Nephron (organoid): ENCODE data around the gene HLA-DOA.

Experiments used
- H3K27ac Mint-ChIP-seq, 3 experiments: 2 replicates each; pipeline ENCODE4 v1.8.0; 2020; ENCODE audit warnings: mixed read lengths in 3 of 3, mild to moderate bottlenecking in 2 of 3, moderate library complexity in 1 of 3
- H3K27me3 Mint-ChIP-seq: 2 replicates; pipeline ENCODE4 v1.8.0; 2021; ENCODE audit warnings: low read depth, mild to moderate bottlenecking, moderate library complexity, mixed read lengths
- H3K36me3 Mint-ChIP-seq: 2 replicates; pipeline ENCODE4 v1.8.0; 2020; ENCODE audit warnings: low read depth, mixed read lengths
- H3K4me1 Mint-ChIP-seq: 2 replicates; pipeline ENCODE4 v1.8.0; 2020; ENCODE audit warnings: mixed read lengths
- H3K4me3 Mint-ChIP-seq, 3 experiments: 2 replicates each; pipeline ENCODE4 v1.8.0; 2020; ENCODE audit warnings: mild to moderate bottlenecking in 3 of 3, mixed read lengths in 3 of 3, moderate library complexity in 2 of 3
- H3K9me3 Mint-ChIP-seq: 2 replicates; pipeline ENCODE4 v1.8.0; 2020; ENCODE audit warnings: mixed read lengths
- TF ChIP-seq, protein P1 (sequence below), 3 experiments: fragments of 200-600 bp; sonication (generic); IDR thresholded peaks; one replicate each; pipeline ENCODE4 v1.5.0; 2021; ENCODE audit warnings: antibody characterized with exemption in 3 of 3; ENCODE audit not compliant: unreplicated experiment in 3 of 3

Gene HLA-DOA

DNA sequence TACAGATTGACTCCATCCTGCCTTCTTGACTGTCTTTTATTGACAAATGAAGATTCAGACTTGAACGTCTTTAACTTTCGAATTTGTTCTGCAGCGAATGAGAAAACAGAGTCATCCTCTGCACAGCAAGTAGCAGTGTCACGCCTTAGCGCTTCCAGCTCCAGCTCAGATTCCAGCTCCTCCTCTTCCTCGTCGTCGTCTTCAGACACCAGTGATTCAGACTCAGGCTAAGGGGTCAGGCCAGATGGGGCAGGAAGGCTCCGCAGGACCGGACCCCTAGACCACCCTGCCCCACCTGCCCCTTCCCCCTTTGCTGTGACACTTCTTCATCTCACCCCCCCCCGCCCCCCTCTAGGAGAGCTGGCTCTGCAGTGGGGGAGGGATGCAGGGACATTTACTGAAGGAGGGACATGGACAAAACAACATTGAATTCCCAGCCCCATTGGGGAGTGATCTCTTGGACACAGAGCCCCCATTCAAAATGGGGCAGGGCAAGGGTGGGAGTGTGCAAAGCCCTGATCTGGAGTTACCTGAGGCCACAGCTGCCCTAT lies 28.8 kb downstream of the HLA-DOA start:
- peaks cover 82% of the 10 kb centered on the region for H3K36me3 Mint-ChIP-seq
- no peaks in the 10 kb centered on the region for H3K27me3 Mint-ChIP-seq
- no peaks in the 10 kb centered on the region for H3K9me3 Mint-ChIP-seq
- H3K4me1 Mint-ChIP-seq = peaks cover 26% of the 10 kb centered on the region
- no peak overlapping the region for H3K4me3 Mint-ChIP-seq
- H3K27ac Mint-ChIP-seq = no peak overlapping the region
- TF ChIP-seq, protein P1, sequence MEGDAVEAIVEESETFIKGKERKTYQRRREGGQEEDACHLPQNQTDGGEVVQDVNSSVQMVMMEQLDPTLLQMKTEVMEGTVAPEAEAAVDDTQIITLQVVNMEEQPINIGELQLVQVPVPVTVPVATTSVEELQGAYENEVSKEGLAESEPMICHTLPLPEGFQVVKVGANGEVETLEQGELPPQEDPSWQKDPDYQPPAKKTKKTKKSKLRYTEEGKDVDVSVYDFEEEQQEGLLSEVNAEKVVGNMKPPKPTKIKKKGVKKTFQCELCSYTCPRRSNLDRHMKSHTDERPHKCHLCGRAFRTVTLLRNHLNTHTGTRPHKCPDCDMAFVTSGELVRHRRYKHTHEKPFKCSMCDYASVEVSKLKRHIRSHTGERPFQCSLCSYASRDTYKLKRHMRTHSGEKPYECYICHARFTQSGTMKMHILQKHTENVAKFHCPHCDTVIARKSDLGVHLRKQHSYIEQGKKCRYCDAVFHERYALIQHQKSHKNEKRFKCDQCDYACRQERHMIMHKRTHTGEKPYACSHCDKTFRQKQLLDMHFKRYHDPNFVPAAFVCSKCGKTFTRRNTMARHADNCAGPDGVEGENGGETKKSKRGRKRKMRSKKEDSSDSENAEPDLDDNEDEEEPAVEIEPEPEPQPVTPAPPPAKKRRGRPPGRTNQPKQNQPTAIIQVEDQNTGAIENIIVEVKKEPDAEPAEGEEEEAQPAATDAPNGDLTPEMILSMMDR (IDR thresholded peaks at IDR 0.05; ENCODE audit: unreplicated experiment in 3 of 3) = no peak

DNA sequence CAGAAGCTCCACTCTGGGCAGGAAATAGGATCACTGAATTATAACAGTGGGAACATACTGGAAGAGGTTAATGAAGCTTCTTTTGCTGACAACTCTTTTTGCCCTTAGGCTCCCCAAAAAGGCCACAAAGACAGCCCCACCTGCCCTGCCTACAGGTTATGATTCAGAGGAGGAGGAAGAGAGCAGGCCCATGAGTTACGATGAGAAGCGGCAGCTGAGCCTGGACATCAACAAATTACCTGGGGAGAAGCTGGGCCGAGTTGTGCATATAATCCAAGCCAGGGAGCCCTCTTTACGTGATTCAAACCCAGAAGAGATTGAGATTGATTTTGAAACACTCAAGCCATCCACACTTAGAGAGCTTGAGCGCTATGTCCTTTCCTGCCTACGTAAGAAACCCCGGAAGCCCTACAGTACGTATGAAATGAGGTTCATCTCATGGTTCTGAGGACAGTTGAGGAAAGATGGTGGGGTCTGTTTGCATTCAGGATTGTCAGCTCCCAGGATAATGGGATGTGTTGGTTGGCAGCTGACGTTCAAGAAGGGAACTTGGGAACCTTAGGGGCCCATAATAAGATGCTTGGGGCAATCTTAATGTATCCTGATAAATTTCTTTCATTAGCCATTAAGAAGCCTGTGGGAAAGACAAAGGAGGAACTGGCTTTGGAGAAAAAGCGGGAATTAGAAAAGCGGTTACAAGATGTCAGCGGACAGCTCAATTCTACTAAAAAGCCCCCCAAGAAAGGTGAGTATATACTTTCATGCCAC lies 29.5 kb downstream of the HLA-DOA start:
- H3K4me1 Mint-ChIP-seq = peaks cover 32% of the 10 kb centered on the region
- TF ChIP-seq, protein P1 (IDR thresholded peaks at IDR 0.05; ENCODE audit: unreplicated experiment in 3 of 3) = no peak
- peak overlapping the region in 1 of 3 experiments; percentile 43 for H3K27ac Mint-ChIP-seq
- no peaks in the 10 kb centered on the region for H3K9me3 Mint-ChIP-seq
- peaks cover 88% of the 10 kb centered on the region for H3K36me3 Mint-ChIP-seq
- no peaks in the 10 kb centered on the region for H3K27me3 Mint-ChIP-seq
- H3K4me3 Mint-ChIP-seq = no peak overlapping the region

DNA sequence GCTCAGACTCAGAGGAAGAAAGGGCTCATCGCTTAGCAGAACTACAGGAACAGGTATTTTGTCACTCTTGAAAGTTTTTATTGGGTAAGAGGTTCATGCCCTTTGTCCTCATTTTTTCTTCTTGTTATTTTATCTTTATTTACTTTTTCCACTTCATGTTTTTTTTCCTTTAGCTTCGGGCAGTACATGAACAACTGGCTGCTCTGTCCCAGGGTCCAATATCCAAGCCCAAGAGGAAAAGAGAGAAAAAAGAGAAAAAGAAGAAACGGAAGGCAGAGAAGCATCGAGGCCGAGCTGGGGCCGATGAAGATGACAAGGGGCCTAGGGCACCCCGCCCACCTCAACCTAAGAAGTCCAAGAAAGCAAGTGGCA lies 31.5 kb downstream of the HLA-DOA start:
- no peaks in the 10 kb centered on the region for H3K27me3 Mint-ChIP-seq
- peak overlapping the region in 2 of 3 experiments; percentile 24 to 36 for H3K4me3 Mint-ChIP-seq
- peaks cover 100% of the 10 kb centered on the region for H3K36me3 Mint-ChIP-seq
- H3K4me1 Mint-ChIP-seq = peaks cover 37% of the 10 kb centered on the region
- TF ChIP-seq, protein P1 (IDR thresholded peaks at IDR 0.05; ENCODE audit: unreplicated experiment in 3 of 3) = no peak
- H3K9me3 Mint-ChIP-seq = no peaks in the 10 kb centered on the region
- no peak overlapping the region for H3K27ac Mint-ChIP-seq

DNA sequence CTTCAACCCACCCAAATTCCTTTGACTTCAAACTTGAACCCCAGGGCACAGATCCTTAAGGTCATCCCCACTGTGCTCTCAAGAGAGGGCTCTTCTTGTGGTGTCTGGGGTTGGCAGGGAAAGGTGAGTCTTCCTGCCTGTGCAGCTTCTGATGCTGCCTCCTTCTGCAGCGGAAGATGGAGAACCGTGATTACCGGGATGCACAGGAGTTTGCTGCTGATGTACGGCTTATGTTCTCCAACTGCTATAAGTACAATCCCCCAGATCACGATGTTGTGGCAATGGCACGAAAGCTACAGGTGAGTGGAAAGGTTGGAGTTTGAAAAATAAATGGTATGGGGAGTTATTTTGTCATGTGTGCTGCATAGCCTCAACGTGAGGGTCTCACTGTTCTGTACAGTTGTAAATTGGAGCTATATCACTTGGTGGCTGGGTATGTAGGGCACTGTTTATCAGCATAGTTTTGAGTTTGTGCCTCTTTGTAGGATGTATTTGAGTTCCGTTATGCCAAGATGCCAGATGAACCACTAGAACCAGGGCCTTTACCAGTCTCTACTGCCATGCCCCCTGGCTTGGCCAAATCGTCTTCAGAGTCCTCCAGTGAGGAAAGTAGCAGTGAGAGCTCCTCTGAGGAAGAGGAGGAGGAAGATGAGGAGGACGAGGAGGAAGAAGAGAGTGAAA lies 32.0 kb downstream of the HLA-DOA start:
- TF ChIP-seq, protein P1 (IDR thresholded peaks at IDR 0.05; ENCODE audit: unreplicated experiment in 3 of 3) = no peak
- Mint-ChIP-seq H3K4me1 (peaks cover 37% of the 10 kb centered on the region), H3K4me3 (peak overlapping the region in 1 of 3 experiments; percentile 36), H3K27me3 (no peaks in the 10 kb centered on the region), H3K9me3 (no peaks in the 10 kb centered on the region), H3K36me3 (peaks cover 100% of the 10 kb centered on the region), H3K27ac (no peak overlapping the region)

DNA sequence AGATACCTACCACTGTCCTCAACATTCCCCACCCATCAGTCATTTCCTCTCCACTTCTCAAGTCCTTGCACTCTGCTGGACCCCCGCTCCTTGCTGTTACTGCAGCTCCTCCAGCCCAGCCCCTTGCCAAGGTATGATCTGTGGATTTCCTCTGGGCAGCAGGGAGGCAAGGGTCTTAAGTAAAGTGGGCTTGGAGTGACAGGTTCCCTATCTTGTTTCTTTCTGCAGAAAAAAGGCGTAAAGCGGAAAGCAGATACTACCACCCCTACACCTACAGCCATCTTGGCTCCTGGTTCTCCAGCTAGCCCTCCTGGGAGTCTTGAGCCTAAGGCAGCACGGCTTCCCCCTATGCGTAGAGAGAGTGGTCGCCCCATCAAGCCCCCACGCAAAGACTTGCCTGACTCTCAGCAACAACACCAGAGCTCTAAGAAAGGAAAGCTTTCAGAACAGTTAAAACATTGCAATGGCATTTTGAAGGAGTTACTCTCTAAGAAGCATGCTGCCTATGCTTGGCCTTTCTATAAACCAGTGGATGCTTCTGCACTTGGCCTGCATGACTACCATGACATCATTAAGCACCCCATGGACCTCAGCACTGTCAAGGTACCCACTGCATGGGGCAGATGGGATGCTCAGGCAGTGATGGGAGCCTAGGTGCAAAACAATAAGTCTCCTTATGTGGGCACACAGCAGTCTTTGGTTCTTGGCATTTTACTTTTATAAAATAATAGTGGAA lies 32.9 kb downstream of the HLA-DOA start:
- no peaks in the 10 kb centered on the region for H3K9me3 Mint-ChIP-seq
- H3K36me3 Mint-ChIP-seq = peaks cover 94% of the 10 kb centered on the region
- no peaks in the 10 kb centered on the region for H3K27me3 Mint-ChIP-seq
- TF ChIP-seq, protein P1 (IDR thresholded peaks at IDR 0.05; ENCODE audit: unreplicated experiment in 3 of 3) = no peak
- peak overlapping the region in 1 of 3 experiments; percentile 56 for H3K27ac Mint-ChIP-seq
- H3K4me1 Mint-ChIP-seq = peaks cover 37% of the 10 kb centered on the region
- H3K4me3 Mint-ChIP-seq = peak overlapping the region; percentile 92 to 98 (median 95)
